ENCODE measurements around the gene NOP56. TPM values are rescaled to one million over a fixed set of nuclear protein-coding genes. Genes with fewer than 3 reads are reported as not detected.

Gene NOP56
- total and polyA plus RNA-seq, 2 donors (not counting 3 experiments of a cell fraction or from before 2014, with no cell fraction given), result 151 to 329 TPM

- Histone ChIP-seq H3K4me2 (ENCODE audit: insufficient read depth, low read length) (no peak overlapping the region), H3K9me3 (replicated peaks; ENCODE audit: control insufficient read depth, insufficient read depth, low read length) (no peaks in the 10 kb centered on the region), H3K4me1 (ENCODE audit: control insufficient read depth, extremely low read depth, insufficient read depth, low read length) (no peaks in the 10 kb centered on the region), H3K79me2 (ENCODE audit: control insufficient read depth, insufficient read depth, low read length) (no peaks in the 10 kb centered on the region), H2AFZ (ENCODE audit: low read depth, low read length) (no peak overlapping the region), H3K9me1 (replicated peaks; ENCODE audit: control insufficient read depth, extremely low read depth, insufficient read depth, low read length) (no peaks in the 10 kb centered on the region), H3K4me3 (replicated peaks in 1 of 3; ENCODE audit: insufficient read depth in 1 of 3, low read depth in 1 of 3, low read length in 3 of 3) (no peak overlapping the region), H3K27me3 (ENCODE audit: control insufficient read depth in 2 of 2, insufficient read depth in 2 of 2, low read length in 2 of 2) (peaks cover 13 to 22% of the 10 kb centered on the region in 2 experiments), H3K36me3 (ENCODE audit: control insufficient read depth in 2 of 2, extremely low read depth in 1 of 2, insufficient read depth in 2 of 2, low read length in 2 of 2) (no peaks in the 10 kb centered on the region), H4K20me1 (replicated peaks; ENCODE audit: control insufficient read depth, extremely low read depth, insufficient read depth, low read length) (no peaks in the 10 kb centered on the region), H3K9ac (replicated peaks; ENCODE audit: extremely low read depth, insufficient read depth, low read length) (no peak overlapping the region), H3K27ac (ENCODE audit: insufficient read depth, low read depth, low read length) (no peak overlapping the region)
- DNase-seq (ENCODE audit: low read depth, low spot score) (no peak), FAIRE-seq (no peak)
- dilution Hi-C loops (cut with MboI; ENCODE audit: extremely low pct_ligation_motif_present, low sequenced_read_pairs), result no loop called here
- no peak for TF ChIP-seq FOS (IDR thresholded peaks at IDR 0.05; ENCODE audit: borderline replicate concordance, insufficient read depth, low read length)
- no peak for TF ChIP-seq GATA2 (IDR thresholded peaks at IDR 0.05; ENCODE audit: insufficient read depth, insufficient read length, low read depth, low read length)
- TF ChIP-seq, protein P1, sequence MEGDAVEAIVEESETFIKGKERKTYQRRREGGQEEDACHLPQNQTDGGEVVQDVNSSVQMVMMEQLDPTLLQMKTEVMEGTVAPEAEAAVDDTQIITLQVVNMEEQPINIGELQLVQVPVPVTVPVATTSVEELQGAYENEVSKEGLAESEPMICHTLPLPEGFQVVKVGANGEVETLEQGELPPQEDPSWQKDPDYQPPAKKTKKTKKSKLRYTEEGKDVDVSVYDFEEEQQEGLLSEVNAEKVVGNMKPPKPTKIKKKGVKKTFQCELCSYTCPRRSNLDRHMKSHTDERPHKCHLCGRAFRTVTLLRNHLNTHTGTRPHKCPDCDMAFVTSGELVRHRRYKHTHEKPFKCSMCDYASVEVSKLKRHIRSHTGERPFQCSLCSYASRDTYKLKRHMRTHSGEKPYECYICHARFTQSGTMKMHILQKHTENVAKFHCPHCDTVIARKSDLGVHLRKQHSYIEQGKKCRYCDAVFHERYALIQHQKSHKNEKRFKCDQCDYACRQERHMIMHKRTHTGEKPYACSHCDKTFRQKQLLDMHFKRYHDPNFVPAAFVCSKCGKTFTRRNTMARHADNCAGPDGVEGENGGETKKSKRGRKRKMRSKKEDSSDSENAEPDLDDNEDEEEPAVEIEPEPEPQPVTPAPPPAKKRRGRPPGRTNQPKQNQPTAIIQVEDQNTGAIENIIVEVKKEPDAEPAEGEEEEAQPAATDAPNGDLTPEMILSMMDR (IDR thresholded peaks at IDR 0.05; ENCODE audit: extremely low read depth in 1 of 2, insufficient read depth in 1 of 2, low read depth in 1 of 2, low read length in 2 of 2), result no peak
- no peak for TF ChIP-seq POLR2A (IDR thresholded peaks at IDR 0.05; ENCODE audit: low read depth, low read length)
- TF ChIP-seq JUN (IDR thresholded peaks at IDR 0.05; ENCODE audit: borderline replicate concordance, insufficient read depth, insufficient read length, low read depth), result no peak
- no peak for TF ChIP-seq MAX (IDR thresholded peaks at IDR 0.05; ENCODE audit: insufficient read depth, insufficient read length)
- no peak for TF ChIP-seq MYC (IDR thresholded peaks at IDR 0.05; ENCODE audit: low read depth, low read length)
- no peak for TF ChIP-seq POLR2AphosphoS5 (IDR thresholded peaks at IDR 0.05; ENCODE audit: insufficient read depth, low read depth, low read length)
- TF ChIP-seq EZH2 (IDR thresholded peaks at IDR 0.05; ENCODE audit: borderline replicate concordance, low read depth, low read length, severe bottlenecking), result no peak
- intact Hi-C loops (cut with micrococcal nuclease), result no loop called here
- ChIA-PET POLR2A (interaction anchor here (1.0 kb wide), 1 partner anchor 48 kb away, joined by 3 read pairs; no protein-coding TSS in a partner anchor), CTCF (interaction anchor here (1.0 to 1.4 kb wide), 2 partner anchors 12 to 40 kb away, joined by 3 read pairs; no protein-coding TSS in a partner anchor)
- no TSS peak for BruUV-seq (replicated peaks)
These were observed 48.6 kb downstream of the NOP56 start for GRCh38 chr20:2700913-2701620.

Measured in endothelial cell of umbilical vein (primary cell).